ENCODE data around the gene PYCR2. TPM values are rescaled to one million over a fixed set of nuclear protein-coding genes. Genes with fewer than 3 reads are reported as not detected.

The PYCR2 gene
- total RNA-seq, 4 donors from 2014 or later: 28.8 to 53.8 (median 43.3) TPM

DNA sequence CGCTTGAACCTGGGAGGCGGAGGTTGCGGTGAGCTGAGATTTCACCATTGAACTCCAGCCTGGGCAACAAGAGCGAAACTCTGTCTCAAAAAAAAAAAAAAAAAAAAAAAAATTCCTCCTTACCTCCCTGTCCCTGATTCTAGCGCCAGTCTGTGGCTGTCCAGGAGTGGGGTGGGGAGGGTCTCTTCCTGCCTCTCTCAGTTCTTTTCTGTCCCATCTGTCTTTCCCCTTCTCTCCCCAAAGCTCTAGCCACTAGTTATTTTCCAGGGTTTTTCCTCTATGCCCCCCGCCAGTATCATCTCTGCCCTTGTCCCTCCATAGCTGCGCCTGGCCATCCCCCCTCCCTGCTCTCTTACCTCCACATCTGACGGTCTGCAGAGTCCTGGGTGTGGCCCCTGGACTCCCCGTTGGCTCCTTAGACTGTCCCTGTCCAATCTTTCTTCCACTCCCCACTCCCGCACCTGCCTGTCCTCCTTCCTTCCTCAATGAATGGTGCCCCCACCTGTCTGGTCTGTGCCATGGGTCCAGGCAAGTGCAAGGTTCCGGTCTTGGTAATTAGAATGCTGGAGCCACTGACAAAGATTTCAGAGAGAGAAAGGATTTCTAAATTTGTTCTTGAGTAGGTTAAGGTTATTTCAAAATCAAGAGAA is 40.3 kb downstream of the PYCR2 start:
- Histone ChIP-seq H3K27ac (no peak overlapping the region), H3K4me1 (peaks cover 38% of the 10 kb centered on the region)
- 79% methylated on average over 11 of the region's 11 CpGs for WGBS

DNA sequence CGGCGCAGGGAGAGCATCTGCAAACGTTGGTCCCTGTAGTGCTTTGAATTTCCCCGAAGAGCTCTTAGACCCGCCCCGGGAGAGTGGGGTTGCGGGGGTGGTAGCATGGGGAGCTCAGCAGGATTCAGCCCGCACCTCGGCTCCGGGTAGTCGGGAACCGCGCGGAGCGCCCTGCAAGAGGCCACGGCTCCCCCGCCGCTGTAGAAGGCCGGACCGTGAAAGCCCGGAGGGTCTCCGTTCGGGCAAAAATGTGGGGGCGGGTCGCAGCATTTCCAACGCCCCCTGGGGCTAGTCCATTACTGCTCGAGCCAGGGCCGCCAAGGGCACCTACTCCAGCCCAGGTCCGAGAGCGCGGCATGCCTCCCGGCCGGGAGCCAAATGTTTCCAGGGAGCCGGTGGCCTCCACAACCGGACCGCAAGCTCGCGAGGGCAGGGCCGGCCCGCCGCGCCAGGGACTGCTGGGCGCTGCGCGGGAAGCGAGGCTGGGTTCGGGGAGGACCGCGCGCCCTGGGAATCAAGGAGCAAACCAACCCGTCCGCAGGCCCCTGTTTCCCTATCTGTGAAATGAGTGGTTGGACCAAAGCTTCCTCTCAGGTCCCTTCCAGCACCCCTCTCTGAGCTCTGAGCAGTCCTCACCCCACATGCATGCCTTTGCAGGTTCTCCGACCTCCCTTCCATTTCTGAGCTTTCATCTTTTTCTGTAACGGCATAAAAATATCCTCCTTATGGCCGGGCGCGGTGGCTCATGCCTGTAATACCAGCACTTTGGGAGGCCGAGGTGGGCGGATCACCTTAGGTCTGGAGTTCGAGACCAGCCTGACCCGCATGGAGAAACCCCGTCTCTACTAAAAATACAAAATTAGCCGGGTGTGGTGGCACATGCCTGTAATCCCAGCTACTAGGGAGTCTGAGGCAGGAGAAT is 41.1 kb downstream of the PYCR2 start:
- H3K27me3 ChIP-seq: no peaks in the 10 kb centered on the region
- 3% methylated on average over 40 of the region's 63 CpGs for WGBS
- H3K4me3 ChIP-seq: peak overlapping the region; percentile 89
- H3K9me3 ChIP-seq: no peaks in the 10 kb centered on the region
- peak; percentile 80 to 88 for DNase-seq (ENCODE audit: low spot score in 2 of 2)
- peak overlapping the region; percentile 95 for H3K27ac ChIP-seq
- TF ChIP-seq POLR2A (IDR thresholded peaks at IDR 0.05) (no peak), EP300 (IDR thresholded peaks at IDR 0.05) (no peak), POLR2AphosphoS5 (IDR thresholded peaks at IDR 0.05) (no peak)
- TF ChIP-seq, protein P1, sequence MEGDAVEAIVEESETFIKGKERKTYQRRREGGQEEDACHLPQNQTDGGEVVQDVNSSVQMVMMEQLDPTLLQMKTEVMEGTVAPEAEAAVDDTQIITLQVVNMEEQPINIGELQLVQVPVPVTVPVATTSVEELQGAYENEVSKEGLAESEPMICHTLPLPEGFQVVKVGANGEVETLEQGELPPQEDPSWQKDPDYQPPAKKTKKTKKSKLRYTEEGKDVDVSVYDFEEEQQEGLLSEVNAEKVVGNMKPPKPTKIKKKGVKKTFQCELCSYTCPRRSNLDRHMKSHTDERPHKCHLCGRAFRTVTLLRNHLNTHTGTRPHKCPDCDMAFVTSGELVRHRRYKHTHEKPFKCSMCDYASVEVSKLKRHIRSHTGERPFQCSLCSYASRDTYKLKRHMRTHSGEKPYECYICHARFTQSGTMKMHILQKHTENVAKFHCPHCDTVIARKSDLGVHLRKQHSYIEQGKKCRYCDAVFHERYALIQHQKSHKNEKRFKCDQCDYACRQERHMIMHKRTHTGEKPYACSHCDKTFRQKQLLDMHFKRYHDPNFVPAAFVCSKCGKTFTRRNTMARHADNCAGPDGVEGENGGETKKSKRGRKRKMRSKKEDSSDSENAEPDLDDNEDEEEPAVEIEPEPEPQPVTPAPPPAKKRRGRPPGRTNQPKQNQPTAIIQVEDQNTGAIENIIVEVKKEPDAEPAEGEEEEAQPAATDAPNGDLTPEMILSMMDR (IDR thresholded peaks at IDR 0.05): no peak
- no peaks in the 10 kb centered on the region for H3K36me3 ChIP-seq
- peaks cover 46% of the 10 kb centered on the region for H3K4me1 ChIP-seq

More for the DNA sequence above, 40.3 kb downstream of the PYCR2 start:
- TF ChIP-seq POLR2A (IDR thresholded peaks at IDR 0.05) (no peak), EP300 (IDR thresholded peaks at IDR 0.05) (no peak), POLR2AphosphoS5 (IDR thresholded peaks at IDR 0.05) (no peak)
- TF ChIP-seq, protein P1 (IDR thresholded peaks at IDR 0.05): no peak
- Histone ChIP-seq H3K27me3 (no peaks in the 10 kb centered on the region), H3K9me3 (no peaks in the 10 kb centered on the region), H3K4me3 (peak overlapping the region; percentile 89), H3K36me3 (no peaks in the 10 kb centered on the region)
- no peak for DNase-seq (ENCODE audit: low spot score in 2 of 2)

DNA sequence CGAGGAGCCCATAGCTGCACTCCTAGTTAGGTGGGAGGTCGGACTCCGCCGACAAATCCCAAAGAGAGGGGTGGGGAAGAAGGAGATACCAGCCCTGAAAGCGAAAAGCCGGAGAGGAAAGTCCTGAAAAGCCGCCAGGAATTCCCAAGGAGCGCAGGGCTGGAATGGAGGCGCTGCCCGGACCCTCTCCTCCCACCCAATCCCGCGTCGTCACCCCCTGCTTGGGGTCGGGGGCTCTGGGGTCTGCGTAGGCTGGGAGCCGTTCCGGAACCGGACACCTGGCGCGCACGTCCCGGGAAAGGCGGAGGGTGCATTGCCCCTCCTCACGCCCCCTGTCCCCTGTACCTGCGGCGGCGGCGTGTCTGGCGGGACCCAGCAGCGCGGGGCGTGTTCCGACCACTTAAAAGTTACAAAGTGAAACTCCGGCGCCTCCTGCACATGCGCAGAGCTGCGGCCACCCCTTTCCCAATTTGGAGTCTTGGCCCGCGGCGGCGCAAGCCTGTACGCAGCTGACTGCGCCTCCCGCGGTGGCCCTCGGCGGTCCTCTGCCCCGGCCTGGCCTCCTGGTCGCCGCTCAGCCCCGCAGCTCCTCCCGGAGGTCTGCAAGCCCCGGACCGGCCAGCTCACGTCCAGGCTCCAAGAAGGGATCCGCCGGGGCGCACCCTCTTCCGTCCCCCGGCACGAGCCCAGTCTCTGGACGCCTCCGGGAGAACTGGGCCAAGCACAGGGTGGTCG is 41.9 kb downstream of the PYCR2 start, which contains the start of gene TMEM63A:
TSS of gene TMEM63A (minus strand) at position 422 of the 735 bp plus-strand sequence. CDS start 4,800 bp downstream, outside the sequence.
- Histone ChIP-seq H3K4me1 (peaks cover 54% of the 10 kb centered on the region), H3K27ac (peak within 1 kb of the TSS; percentile 95), H3K27me3 (no peaks in the 10 kb centered on the region), H3K4me3 (peak within 1 kb of the TSS; percentile 89), H3K36me3 (peaks cover 6% of the 10 kb centered on the region), H3K9me3 (no peaks in the 10 kb centered on the region)
- no peak for TF ChIP-seq EP300 (IDR thresholded peaks at IDR 0.05)
- peak in 1 of 2 donors; percentile 58 for TF ChIP-seq POLR2A (IDR thresholded peaks at IDR 0.05)
- TF ChIP-seq, protein P1 (IDR thresholded peaks at IDR 0.05): peak in 1 of 2 donors; percentile 44
- TF ChIP-seq POLR2AphosphoS5 (IDR thresholded peaks at IDR 0.05): peak in 2 of 3 donors; percentile 22 to 70
- WGBS: 0% methylated on average over 34 of the region's 64 CpGs
- DNase-seq (ENCODE audit: low spot score in 2 of 2): peak; percentile 96 to 98

DNA sequence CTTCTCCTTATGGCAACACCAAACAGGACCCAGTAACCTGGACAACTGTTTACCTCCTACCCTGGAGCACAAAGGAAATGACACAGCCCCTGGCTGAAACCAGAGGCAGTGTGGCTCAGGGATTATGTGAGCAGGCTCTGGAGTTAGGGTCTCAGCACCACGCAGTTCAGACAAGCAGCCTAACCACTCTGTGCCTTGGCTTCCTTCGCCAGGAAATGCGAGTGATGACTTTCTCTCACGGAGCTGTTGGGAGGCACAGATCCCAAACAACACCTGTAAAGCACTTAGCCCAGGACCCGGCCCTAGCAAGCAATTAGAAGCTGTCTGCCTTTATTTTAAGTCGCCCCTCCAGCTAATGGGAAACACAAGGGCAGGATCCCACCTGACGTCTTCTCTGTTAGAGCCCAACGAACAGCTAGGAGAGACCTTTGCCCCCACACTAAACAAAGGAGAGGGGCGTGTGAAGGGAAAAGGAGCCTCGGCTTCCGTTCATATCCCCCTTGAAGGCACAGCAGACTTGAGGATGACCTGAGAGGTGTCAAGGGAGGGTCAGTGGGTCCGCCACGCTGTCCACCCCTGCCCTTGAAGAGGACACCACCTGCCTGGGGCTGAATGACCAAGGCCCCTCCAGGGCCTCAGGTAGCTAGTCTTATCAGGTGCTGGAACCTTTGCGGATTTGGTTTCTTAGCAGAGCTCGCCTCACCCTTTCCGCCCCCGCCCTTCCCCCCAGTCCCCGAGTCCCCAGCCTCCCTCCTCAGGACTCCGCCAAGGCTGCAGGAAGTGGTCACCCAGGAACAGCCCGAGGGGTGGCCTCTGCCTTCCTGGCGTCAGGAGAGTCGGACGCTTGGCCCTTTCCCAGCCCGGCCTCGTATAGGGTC is 42.7 kb downstream of the PYCR2 start:
- H3K4me3 ChIP-seq: peak overlapping the region; percentile 89
- peaks cover 55% of the 10 kb centered on the region for H3K4me1 ChIP-seq
- TF ChIP-seq EP300 (IDR thresholded peaks at IDR 0.05): no peak
- TF ChIP-seq POLR2AphosphoS5 (IDR thresholded peaks at IDR 0.05): no peak
- no peak for TF ChIP-seq POLR2A (IDR thresholded peaks at IDR 0.05)
- TF ChIP-seq, protein P1 (IDR thresholded peaks at IDR 0.05): no peak
- H3K27ac ChIP-seq: peak overlapping the region; percentile 95
- no peaks in the 10 kb centered on the region for H3K9me3 ChIP-seq
- H3K27me3 ChIP-seq: no peaks in the 10 kb centered on the region
- peak in 1 of 2 donors; percentile 89 for DNase-seq (ENCODE audit: low spot score in 2 of 2)
- peaks cover 14% of the 10 kb centered on the region for H3K36me3 ChIP-seq
- WGBS: 9% methylated on average over 17 of the region's 25 CpGs

Data from suprapubic skin (tissue), 4 donors.